ENCODE measurements around the gene MYO1A.

GRCh38 chr12:57042695-57043094 is 7.2 kb downstream of the MYO1A start:
- TF ChIP-seq CTCF (IDR thresholded peaks at IDR 0.05; ENCODE audit: low read length) (no peak), EZH2phosphoT487 (IDR thresholded peaks at IDR 0.05; ENCODE audit: low read length) (no peak), EZH2 (optimal IDR thresholded peaks at IDR 0.05; ENCODE audit: low read depth, low read length) (no peak)

All from MM.1S (cell line).